Gastroesophageal sphincter (tissue), 4 donors: ENCODE data around the gene SLC9A7. TPM values are rescaled to one million over a fixed set of nuclear protein-coding genes. Genes with fewer than 3 reads are reported as not detected.

ENCODE experiments used
- ATAC-seq: fragments of 150-250 bp; one replicate; pipeline ENCODE4 v1.9.1; 2016; ENCODE audit warnings: mild to moderate bottlenecking, moderate library complexity
- H3K27ac ChIP-seq, 4 donors: fragments of 200-600 bp; sonication (generic) in 3 of 4; 1 replicate in 3 of 4; 2 replicates in 1 of 4; pipeline ENCODE4 v1.5.1; 2016 to 2019
- H3K27me3 ChIP-seq: fragments of 200-600 bp; sonication (generic); one replicate; pipeline ENCODE4 v1.5.1; 2019
- H3K36me3 ChIP-seq, 2 donors: fragments of 200-600 bp; sonication (generic); one replicate each; pipeline ENCODE4 v1.5.1; 2019; ENCODE audit warnings: control low read depth in 1 of 2
- H3K4me1 ChIP-seq, 3 donors: fragments of 200-600 bp; sonication (generic); 1 replicate in 2 of 3; 2 replicates in 1 of 3; pipeline ENCODE4 v1.5.1; 2016 to 2019; ENCODE audit warnings: control low read depth in 2 of 3
- H3K4me3 ChIP-seq, 2 donors: fragments of 200-600 bp; sonication (generic); one replicate each; pipeline ENCODE4 v1.5.1; 2019; ENCODE audit warnings: mild to moderate bottlenecking in 1 of 2, moderate library complexity in 1 of 2
- H3K9me3 ChIP-seq, 3 donors: fragments of 200-600 bp; sonication (generic); one replicate each; pipeline ENCODE4 v1.5.1; 2017 to 2019; ENCODE audit warnings: control low read depth in 2 of 3
- EP300 ChIP-seq: sonication (generic); formaldehyde crosslinking; IDR thresholded peaks from one replicate; pipeline ENCODE4 v1.6.1; 2017; ENCODE audit warnings: antibody characterized with exemption, mild to moderate bottlenecking
- POLR2A ChIP-seq, 2 donors: fragments of 450-650 bp; IDR thresholded peaks; one replicate each; pipeline ENCODE4 v1.6.1; 2017; ENCODE audit warnings: antibody characterized with exemption in 2 of 2, mild to moderate bottlenecking in 2 of 2, moderate library complexity in 1 of 2
- POLR2AphosphoS5 ChIP-seq: sonication (generic); formaldehyde crosslinking; IDR thresholded peaks from one replicate; pipeline ENCODE4 v1.6.1; 2017; ENCODE audit warnings: antibody characterized with exemption
- WGBS, 2 donors: methylation state at CpG; one replicate each; pipeline ENCODE4 v1.1.5; 2018; ENCODE audit warnings: low coverage in 1 of 2; 5-methylcytosine and 5-hydroxymethylcytosine counted together
- small RNA-seq, 4 donors: library from RNA; depleted of rRNA; stranded (forward); fragments of <200 nt; gene quantifications; one replicate each; pipeline ENCODE3, GENCODE V24; 2016
- total RNA-seq, 4 donors: library from RNA; depleted of rRNA; stranded (reverse); fragments of >200 nt; gene quantifications; one replicate each; pipeline ENCODE4 v1.1.0, GENCODE V29; 2016
- TF ChIP-seq, protein P1 (sequence below), 4 experiments: fragments of 200-600 bp in 2 of 4; fragments of 450-650 bp in 2 of 4; sonication (generic) in 1 of 4; IDR thresholded peaks; one replicate each; pipeline ENCODE4 v1.5.1; 2017 to 2019; ENCODE audit warnings: antibody characterized with exemption in 4 of 4, mild to moderate bottlenecking in 2 of 4, moderate library complexity in 2 of 4

The SLC9A7 gene
- total RNA-seq, 4 donors from 2014 or later: 3.5 to 6.1 (median 4.2) TPM

DNA sequence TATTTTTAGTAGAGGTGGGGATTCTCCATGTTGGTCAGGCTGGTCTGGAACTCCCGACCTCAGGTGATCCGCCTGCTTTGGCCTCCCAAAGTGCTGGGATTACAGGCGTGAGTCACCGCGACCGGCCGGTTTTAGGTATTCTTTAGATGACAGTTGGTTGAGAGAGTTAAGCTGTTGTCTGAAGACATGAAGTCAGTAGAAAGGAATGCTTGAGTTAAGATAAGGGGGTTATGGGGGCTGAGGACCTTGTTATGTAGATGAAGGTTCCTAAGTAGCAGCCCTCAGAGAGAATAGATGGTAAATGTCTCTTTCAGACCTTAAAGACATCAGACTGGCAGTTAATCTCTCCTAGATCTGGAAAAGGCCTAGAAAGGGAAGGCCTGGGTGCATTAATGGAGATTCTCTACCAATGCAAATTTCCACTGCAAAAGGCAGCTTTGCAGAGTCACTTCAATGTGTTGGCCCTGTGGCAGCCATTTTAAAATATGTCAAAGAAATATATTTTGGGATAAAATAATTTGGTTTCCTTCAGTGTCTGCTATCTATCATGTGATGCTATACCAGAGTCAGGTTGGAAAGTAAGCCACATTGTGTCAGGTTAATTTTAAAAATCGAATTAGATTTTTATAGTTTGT lies 207.3 kb downstream of the SLC9A7 start:
- H3K36me3 ChIP-seq: no peaks in the 10 kb centered on the region
- no peaks in the 10 kb centered on the region for H3K27me3 ChIP-seq
- TF ChIP-seq EP300 (no peak), POLR2A (IDR thresholded peaks at IDR 0.05) (no peak), POLR2AphosphoS5 (no peak)
- TF ChIP-seq, protein P1, sequence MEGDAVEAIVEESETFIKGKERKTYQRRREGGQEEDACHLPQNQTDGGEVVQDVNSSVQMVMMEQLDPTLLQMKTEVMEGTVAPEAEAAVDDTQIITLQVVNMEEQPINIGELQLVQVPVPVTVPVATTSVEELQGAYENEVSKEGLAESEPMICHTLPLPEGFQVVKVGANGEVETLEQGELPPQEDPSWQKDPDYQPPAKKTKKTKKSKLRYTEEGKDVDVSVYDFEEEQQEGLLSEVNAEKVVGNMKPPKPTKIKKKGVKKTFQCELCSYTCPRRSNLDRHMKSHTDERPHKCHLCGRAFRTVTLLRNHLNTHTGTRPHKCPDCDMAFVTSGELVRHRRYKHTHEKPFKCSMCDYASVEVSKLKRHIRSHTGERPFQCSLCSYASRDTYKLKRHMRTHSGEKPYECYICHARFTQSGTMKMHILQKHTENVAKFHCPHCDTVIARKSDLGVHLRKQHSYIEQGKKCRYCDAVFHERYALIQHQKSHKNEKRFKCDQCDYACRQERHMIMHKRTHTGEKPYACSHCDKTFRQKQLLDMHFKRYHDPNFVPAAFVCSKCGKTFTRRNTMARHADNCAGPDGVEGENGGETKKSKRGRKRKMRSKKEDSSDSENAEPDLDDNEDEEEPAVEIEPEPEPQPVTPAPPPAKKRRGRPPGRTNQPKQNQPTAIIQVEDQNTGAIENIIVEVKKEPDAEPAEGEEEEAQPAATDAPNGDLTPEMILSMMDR (IDR thresholded peaks at IDR 0.05): no peak
- no peak overlapping the region for H3K4me3 ChIP-seq
- H3K27ac ChIP-seq: no peak overlapping the region
- ATAC-seq: no peak
- WGBS, 2 donors: 60 to 63% methylated on average over 1 of the region's 8 CpGs
- H3K9me3 ChIP-seq: no peaks in the 10 kb centered on the region
- peaks cover 0 to 15% (median 0%) of the 10 kb centered on the region in 3 donors for H3K4me1 ChIP-seq

DNA sequence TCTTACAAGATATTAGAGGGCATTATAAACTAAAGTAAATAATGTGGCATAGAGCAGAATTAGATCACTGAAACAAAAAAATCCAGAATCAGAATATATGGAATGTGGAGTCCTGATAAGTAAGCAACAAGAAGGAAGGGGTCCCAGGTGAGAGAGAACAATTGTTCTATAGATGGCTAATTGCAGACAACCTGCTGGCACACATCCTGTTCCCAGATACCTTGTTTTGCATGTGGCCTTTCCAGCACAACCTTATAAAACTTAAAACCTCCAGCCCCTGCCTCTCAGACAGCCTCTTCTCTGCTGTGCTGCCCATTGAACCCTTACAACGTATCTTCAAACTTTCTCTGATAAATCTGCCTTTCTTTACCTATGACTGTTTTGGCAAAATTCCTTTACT lies 209.0 kb downstream of the SLC9A7 start:
- H3K27ac ChIP-seq: no peak overlapping the region

More for the DNA sequence above, 209.0 kb downstream of the SLC9A7 start:
- H3K9me3 ChIP-seq: no peaks in the 10 kb centered on the region
- no peaks in the 10 kb centered on the region for H3K36me3 ChIP-seq
- peaks cover 0 to 23% (median 0%) of the 10 kb centered on the region in 3 donors for H3K4me1 ChIP-seq
- H3K4me3 ChIP-seq: no peak overlapping the region
- TF ChIP-seq, protein P1 (IDR thresholded peaks at IDR 0.05): no peak
- TF ChIP-seq POLR2A (IDR thresholded peaks at IDR 0.05) (no peak), POLR2AphosphoS5 (no peak), EP300 (no peak)
- 70 to 100% methylated on average over 1 of the region's 1 CpG for WGBS, 2 donors
- no peaks in the 10 kb centered on the region for H3K27me3 ChIP-seq
- ATAC-seq: no peak

Small RNA genes lying within 50 kb of the gene (small RNA-seq; reads per million reads assigned to genes)
- 0 reads per million in 4 donors for gene RF00017

Other genes with a start within 250 kb of the SLC9A7 start
- 1 to 10 TPM; 3.1 to 5.7 (median 5.5) TPM for gene ZNF674, start 213.7 kb downstream of the SLC9A7 start, total RNA-seq
- 10 to 100 TPM; 12.1 to 22.3 (median 18.3) TPM for gene CHST7, start 185.4 kb downstream of the SLC9A7 start, total RNA-seq
- gene RP2, start 77.9 kb upstream of the SLC9A7 start, total RNA-seq: 10 to 100 TPM in 2 of 4 donors, 1 to 10 TPM in 2; 8.9 to 14.9 (median 10.5) TPM
- gene JADE3, start 153.3 kb upstream of the SLC9A7 start, total RNA-seq: 10 to 100 TPM in 1 of 4 donors, 1 to 10 TPM in 3; 5.5 to 10.2 (median 9.3) TPM